Fibroblast of lung (primary cell): ENCODE results near the gene ARHGAP10. TPM values are rescaled to one million over a fixed set of nuclear protein-coding genes. Genes with fewer than 3 reads are reported as not detected.
A peak's percentile ranks its signal among the peaks of the same experiment; 100 is the strongest.

ENCODE experiments used
- DNase-seq, 2 donors: peaks; one replicate each; pipeline versions ENCODE4 v3.0.0 to v3.0.0-alpha.2; 2010; ENCODE audit warnings: low read depth in 2 of 2
- H2AFZ ChIP-seq: 2 replicates; pipeline ENCODE4 v1.5.1; 2012; ENCODE audit warnings: low read length, control low read depth, inconsistent platforms
- H3K27ac ChIP-seq: 2 replicates; pipeline ENCODE4 v1.5.1; 2011; ENCODE audit warnings: low read length, control low read depth; ENCODE audit not compliant: insufficient read depth
- H3K27me3 ChIP-seq: 2 replicates; pipeline ENCODE4 v1.5.1; 2011; ENCODE audit warnings: mild to moderate bottlenecking, low read length; ENCODE audit not compliant: control insufficient read depth, insufficient read depth
- H3K36me3 ChIP-seq: 2 replicates; pipeline ENCODE4 v1.5.1; 2011; ENCODE audit warnings: low read length; ENCODE audit not compliant: control insufficient read depth, insufficient read depth
- H3K4me1 ChIP-seq: 2 replicates; pipeline ENCODE4 v1.5.1; 2011; ENCODE audit warnings: low read length; ENCODE audit not compliant: control insufficient read depth, insufficient read depth; ENCODE audit errors: extremely low read depth
- H3K4me2 ChIP-seq: 2 replicates; pipeline ENCODE4 v1.5.1; 2011; ENCODE audit warnings: low read length, control low read depth; ENCODE audit not compliant: insufficient read depth; ENCODE audit errors: extremely low read depth
- H3K4me3 ChIP-seq, 4 experiments: fragments of 200-600 bp in 1 of 4; sonication (generic) in 1 of 4; replicated peaks in 1 of 4; 2 replicates each; pipeline ENCODE4 v1.5.1; 2011 to 2016; ENCODE audit warnings: low read length in 4 of 4, low read depth in 3 of 4, mild to moderate bottlenecking in 3 of 4, control low read depth in 2 of 4, inconsistent platforms in 1 of 4, mixed read lengths in 1 of 4; ENCODE audit not compliant: insufficient read depth in 1 of 4; ENCODE audit errors: control extremely low read depth in 1 of 4
- H3K79me2 ChIP-seq: 2 replicates; pipeline ENCODE4 v1.5.1; 2012; ENCODE audit warnings: mild to moderate bottlenecking, low read length, inconsistent platforms; ENCODE audit not compliant: control insufficient read depth, insufficient read depth
- H3K9ac ChIP-seq: 2 replicates; pipeline ENCODE4 v1.5.1; 2011; ENCODE audit warnings: mild to moderate bottlenecking, low read length, control low read depth; ENCODE audit not compliant: insufficient read depth
- H3K9me3 ChIP-seq: 2 replicates; pipeline ENCODE4 v1.5.1; 2012; ENCODE audit warnings: low read depth, low read length; ENCODE audit not compliant: control insufficient read depth, insufficient read depth
- H4K20me1 ChIP-seq: 2 replicates; pipeline ENCODE4 v1.5.1; 2011; ENCODE audit warnings: low read length; ENCODE audit not compliant: control insufficient read depth, insufficient read depth; ENCODE audit errors: extremely low read depth
- EZH2 ChIP-seq: IDR thresholded peaks from 2 replicates; pipeline ENCODE4 v1.5.1; 2012; ENCODE audit warnings: low read length, control low read depth, mild to moderate bottlenecking; ENCODE audit errors: missing control alignments
- polyA plus RNA-seq, 2 donors: library from polyadenylated mRNA; depleted of rRNA in 1 of 2; stranded (reverse) in 1 of 2; unstranded in 1 of 2; fragments of >200 nt; gene quantifications; 2 replicates each; pipeline ENCODE4 v1.2.1, GENCODE V29; 2011 to 2012; ENCODE audit warnings: missing spikeins in 1 of 2
- total RNA-seq: library from RNA; depleted of rRNA; stranded (reverse); fragments of >200 nt; gene quantifications from 2 replicates; pipeline ENCODE4 v1.2.1, GENCODE V29; 2014
- TF ChIP-seq, protein P1 (sequence below), 2 donors: IDR thresholded peaks in 1 of 2; conservative IDR thresholded peaks in 1 of 2; 1 replicate in 1 of 2; 2 replicates in 1 of 2; pipeline ENCODE4 v1.5.1; 2011 to 2012; ENCODE audit warnings: low read length in 2 of 2, control low read depth in 1 of 2, inconsistent platforms in 1 of 2, low read depth in 1 of 2, mild to moderate bottlenecking in 1 of 2

The ARHGAP10 gene
- total and polyA plus RNA-seq, 2 donors (not counting 1 experiment from before 2014, with no cell fraction given): 21.6 to 35.8 TPM

DNA sequence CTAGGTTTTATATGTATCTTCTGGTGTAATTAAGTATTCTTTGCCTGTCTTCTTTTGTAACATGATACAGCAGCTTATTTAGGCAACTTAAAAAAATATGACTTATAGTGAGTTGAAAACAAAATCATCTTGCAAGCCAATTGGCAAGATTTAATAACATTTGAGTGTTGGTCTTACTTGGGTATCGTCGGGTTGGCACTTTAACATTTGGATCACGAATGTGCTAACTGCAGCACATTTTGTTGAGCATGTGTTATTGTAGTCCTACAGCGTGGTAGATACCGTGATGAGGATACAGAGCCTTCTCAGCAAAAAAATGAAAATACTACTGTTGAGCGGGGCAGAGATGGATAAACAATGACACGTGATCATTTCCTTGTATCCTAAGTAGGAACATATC lies 295.3 kb downstream of the ARHGAP10 start:
- Histone ChIP-seq H3K27me3 (no peaks in the 10 kb centered on the region), H3K27ac (no peak overlapping the region), H3K4me1 (no peaks in the 10 kb centered on the region), H3K79me2 (peaks cover 7% of the 10 kb centered on the region), H3K4me3 (no peak overlapping the region), H3K36me3 (no peaks in the 10 kb centered on the region), H4K20me1 (no peaks in the 10 kb centered on the region), H2AFZ (no peak overlapping the region), H3K9me3 (no peaks in the 10 kb centered on the region), H3K4me2 (no peak overlapping the region), H3K9ac (no peak overlapping the region)
- no peak for TF ChIP-seq EZH2
- TF ChIP-seq, protein P1, sequence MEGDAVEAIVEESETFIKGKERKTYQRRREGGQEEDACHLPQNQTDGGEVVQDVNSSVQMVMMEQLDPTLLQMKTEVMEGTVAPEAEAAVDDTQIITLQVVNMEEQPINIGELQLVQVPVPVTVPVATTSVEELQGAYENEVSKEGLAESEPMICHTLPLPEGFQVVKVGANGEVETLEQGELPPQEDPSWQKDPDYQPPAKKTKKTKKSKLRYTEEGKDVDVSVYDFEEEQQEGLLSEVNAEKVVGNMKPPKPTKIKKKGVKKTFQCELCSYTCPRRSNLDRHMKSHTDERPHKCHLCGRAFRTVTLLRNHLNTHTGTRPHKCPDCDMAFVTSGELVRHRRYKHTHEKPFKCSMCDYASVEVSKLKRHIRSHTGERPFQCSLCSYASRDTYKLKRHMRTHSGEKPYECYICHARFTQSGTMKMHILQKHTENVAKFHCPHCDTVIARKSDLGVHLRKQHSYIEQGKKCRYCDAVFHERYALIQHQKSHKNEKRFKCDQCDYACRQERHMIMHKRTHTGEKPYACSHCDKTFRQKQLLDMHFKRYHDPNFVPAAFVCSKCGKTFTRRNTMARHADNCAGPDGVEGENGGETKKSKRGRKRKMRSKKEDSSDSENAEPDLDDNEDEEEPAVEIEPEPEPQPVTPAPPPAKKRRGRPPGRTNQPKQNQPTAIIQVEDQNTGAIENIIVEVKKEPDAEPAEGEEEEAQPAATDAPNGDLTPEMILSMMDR (conservative IDR thresholded peaks at IDR 0.05 in 1 of 2, IDR thresholded peaks at IDR 0.05 in 1 of 2; ENCODE audit: low read depth in 1 of 2, low read length in 2 of 2): no peak
- no peak for DNase-seq

DNA sequence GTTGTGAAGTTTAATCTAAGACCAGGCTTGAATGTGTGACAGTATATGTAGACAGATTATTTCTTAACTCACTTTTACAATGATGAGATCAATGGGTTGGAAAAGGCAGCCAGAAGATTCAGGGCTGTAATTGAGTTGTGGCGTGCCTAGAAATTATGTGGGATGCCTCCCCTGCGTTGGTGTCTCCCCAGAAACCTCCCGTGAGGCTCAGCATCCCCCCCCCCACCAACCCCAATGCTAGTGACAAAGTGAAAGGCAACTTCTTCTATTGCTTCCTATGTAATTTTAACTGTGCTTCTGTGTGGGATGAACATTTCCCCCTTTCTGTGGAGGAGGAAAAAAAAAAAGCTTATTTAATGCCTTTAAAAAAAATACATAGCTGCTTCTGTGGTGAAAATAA lies 297.9 kb downstream of the ARHGAP10 start:
- TF ChIP-seq, protein P1 (conservative IDR thresholded peaks at IDR 0.05 in 1 of 2, IDR thresholded peaks at IDR 0.05 in 1 of 2; ENCODE audit: low read depth in 1 of 2, low read length in 2 of 2): no peak
- no peak for TF ChIP-seq EZH2
- no peaks in the 10 kb centered on the region for H3K27me3 ChIP-seq
- H3K27ac ChIP-seq: no peak overlapping the region
- H2AFZ ChIP-seq: no peak overlapping the region
- no peaks in the 10 kb centered on the region for H3K36me3 ChIP-seq
- no peak overlapping the region for H3K4me3 ChIP-seq
- H4K20me1 ChIP-seq: no peaks in the 10 kb centered on the region
- peaks cover 7% of the 10 kb centered on the region for H3K79me2 ChIP-seq
- H3K4me1 ChIP-seq: no peaks in the 10 kb centered on the region
- no peaks in the 10 kb centered on the region for H3K9me3 ChIP-seq
- no peak overlapping the region for H3K9ac ChIP-seq
- no peak for DNase-seq
- no peak overlapping the region for H3K4me2 ChIP-seq

DNA sequence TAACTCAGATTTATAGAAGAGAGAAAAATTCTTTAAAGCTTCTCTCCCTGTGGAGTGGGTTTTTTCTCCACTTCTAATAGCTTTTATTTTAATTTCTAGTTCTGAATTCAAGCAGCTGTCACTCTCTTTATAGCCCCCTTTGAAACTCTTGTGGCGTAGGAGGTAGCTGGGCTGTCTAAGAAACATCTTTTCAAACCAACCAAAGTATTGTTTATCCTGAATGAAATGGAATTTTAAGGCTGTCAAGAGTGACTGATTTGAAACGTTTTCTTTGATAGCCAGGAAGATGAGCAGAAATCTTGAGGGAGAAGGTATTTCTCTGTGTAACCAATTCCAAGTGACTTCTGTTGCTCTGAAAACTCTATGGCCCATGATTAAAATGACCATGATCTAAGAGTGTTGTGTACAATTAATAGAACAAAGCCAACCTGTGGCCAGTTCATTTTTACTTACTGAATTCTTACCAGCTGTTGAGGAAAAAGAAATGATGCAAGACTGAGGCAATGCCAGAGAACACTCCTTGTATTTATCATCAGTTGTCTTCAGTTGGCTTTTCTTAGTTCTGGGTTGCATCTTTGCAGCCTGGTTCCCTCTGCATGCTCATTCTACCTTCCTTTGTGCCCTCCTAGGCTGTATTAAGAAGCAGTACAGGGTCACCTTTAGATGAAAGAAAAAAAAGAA lies 298.4 kb downstream of the ARHGAP10 start:
- TF ChIP-seq EZH2: no peak
- TF ChIP-seq, protein P1 (conservative IDR thresholded peaks at IDR 0.05 in 1 of 2, IDR thresholded peaks at IDR 0.05 in 1 of 2; ENCODE audit: low read depth in 1 of 2, low read length in 2 of 2): no peak
- no peaks in the 10 kb centered on the region for H3K4me1 ChIP-seq
- H3K36me3 ChIP-seq: no peaks in the 10 kb centered on the region
- peak; percentile 41 to 90 for DNase-seq
- no peak overlapping the region for H3K9ac ChIP-seq
- no peak overlapping the region for H3K4me3 ChIP-seq
- no peak overlapping the region for H3K4me2 ChIP-seq
- no peaks in the 10 kb centered on the region for H3K27me3 ChIP-seq
- H4K20me1 ChIP-seq: no peaks in the 10 kb centered on the region
- no peak overlapping the region for H3K27ac ChIP-seq
- no peaks in the 10 kb centered on the region for H3K9me3 ChIP-seq
- H2AFZ ChIP-seq: no peak overlapping the region
- H3K79me2 ChIP-seq: peaks cover 7% of the 10 kb centered on the region
